Stimulated activated CD4-positive, alpha-beta T cell treated with anti-CD3 and anti-CD28 coated beads, Interleukin-4, amount 100 ng/mL, for 4 hours (primary cell): ENCODE measurements around the gene APBB2.

Source experiments
- DNase-seq, 2 experiments: peaks; one replicate each; pipeline ENCODE4 v3.0.0-alpha.2; 2020

The APBB2 gene

DNA sequence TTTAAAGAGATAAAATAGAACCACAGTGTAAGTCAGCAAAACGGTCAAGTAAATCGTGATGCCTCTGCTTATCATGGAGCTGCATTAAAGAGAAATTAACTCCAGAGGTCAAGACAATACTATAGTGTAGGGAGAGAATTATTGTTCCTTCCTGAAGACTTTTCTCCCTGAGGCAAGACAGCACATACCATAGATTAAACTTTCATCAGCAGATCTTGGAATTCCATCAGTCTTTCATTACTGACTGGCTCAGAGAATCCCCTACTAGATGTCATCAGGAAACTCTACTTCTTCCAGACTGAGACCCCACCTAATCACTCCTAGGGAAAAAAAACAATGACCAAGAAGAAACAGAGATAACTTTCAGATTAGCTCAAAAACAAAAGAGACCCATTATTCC lies 333.2 kb downstream of the APBB2 start:
- no peak for DNase-seq

DNA sequence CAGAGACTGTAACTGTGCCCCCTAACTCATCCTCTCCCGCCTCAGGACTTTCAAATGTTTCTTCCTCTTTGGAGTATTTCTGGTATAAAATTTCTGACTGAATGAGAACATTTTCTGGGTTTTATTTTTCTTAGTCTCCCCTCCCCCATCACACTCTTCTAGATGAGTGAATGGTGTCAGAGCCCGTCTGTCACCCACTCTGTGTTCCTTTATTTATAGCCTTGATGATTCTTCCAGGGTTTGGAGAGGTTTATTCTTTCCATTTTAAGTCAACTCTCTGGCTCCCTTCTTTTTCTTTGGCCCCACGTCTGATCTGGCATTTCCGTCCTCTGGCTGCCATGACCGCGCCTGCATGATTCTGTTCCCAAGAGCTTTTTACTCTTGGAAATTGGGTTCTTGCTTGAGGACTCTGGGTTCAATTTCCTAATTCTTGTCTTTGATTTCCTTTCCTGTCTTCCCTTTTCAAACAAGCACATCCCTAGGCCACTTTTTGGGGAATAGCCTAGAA lies 335.7 kb downstream of the APBB2 start:
- no peak for DNase-seq

DNA sequence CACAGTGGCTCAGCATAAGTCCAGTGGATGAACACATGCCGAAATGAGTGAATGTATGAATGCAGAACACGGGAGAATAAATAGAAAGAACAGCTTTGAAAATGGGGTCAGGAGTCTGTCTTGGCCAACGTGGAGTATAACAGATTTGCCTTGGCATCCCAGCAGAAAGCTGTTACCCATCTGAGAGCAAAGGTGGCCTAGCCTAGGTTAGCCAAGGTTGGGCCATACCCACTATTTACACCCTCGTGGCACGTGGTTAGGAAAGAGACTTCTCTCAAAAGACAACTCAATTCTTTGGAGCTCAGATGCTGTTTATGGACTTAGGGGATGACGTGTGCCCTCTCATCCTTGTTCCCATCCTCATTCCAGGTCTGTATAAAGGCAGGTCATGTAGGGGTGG lies 337.3 kb downstream of the APBB2 start:
- DNase-seq, result no peak

DNA sequence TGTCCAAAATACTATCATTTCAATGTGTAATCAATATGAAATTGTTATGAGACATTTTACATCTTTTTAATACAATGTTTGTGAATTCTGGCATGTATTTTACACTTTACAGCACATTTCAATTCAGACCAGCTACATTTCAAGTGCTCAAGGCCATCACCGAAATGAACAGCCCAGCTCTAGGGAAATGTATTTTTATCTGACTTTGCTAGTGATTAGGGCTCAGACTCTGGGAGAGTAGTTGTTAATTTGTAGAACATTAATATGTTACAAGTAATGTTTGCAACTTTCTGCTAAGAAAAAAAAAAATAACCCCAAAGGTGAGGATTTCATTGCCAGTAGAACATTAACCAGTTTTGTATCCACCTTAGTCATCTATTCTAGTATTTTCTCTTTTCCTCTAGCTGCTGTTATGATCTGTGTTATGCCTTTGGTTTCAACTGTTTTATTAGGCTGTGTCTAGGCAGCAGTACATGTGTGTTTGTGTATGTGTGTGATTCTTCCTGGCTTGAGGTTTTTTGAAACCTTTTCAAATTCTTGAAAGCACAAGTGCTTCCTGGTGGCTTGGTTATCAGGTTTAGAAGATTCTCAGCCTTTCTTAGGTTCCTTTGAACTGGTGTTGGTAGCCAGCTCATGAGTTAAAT lies 338.7 kb downstream of the APBB2 start:
- no peak for DNase-seq

DNA sequence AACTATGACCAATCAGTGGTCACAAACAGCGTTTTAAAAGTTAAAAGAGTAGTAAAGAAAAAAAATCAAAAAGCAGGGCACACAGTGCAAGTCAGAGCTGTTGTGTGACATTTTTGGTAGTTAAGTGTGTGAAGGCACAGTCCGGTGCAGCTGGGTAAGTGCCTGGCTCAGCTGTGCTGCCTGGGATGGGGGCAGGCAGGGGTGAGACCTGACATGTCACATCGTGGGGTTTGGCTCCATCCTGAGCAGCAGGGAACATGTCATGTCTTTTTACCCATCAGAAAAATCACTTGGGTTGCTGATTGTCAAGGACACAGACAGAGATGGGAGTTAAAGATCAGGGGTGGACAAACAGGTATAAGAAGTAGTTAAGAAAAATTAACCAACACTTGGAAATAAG lies 339.4 kb downstream of the APBB2 start:
- DNase-seq, result no peak

DNA sequence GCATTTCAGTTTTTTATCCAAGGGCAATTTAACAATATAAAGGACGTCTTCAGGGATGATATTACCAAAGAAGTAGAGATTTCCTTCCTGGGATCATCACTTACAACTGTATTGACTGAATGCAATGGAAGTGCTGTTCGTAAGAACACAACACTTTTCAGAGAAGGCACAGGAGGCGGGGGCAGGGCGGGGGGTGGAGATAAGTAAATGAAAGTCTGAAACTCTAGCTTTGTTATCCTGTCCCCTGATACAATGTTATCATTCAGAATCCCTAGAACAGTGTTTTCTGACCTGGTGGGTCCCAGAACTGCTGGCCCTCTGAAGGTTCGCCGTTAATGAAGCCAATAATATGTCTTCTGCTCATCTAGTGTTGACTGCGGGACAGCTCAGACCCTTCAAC lies 340.0 kb downstream of the APBB2 start:
- DNase-seq, result no peak

DNA sequence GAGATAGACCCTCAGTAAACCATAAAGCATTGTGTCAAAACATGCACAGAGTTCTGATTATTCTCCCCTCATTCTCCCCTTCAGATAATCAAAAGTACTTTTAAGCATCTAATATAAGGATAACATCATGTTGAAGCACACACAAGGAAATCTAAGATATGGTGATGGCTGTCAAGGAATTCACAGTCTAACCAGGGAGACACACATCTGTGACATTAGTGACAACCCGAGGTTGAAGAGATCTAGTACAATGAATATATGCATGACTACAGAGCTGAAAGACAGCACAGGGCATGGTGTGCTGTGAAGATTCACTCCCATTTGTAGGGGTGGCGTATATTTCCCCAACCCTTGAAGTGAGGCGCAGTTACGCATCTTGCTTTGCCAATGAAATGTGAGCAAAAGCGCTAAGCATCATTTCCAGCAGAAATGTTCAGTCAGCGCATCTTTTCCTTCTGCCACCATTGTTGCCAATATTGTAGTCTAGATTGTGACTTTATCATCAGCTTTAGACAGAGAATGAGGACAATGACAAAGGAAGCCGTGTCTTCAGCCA lies 342.6 kb downstream of the APBB2 start:
- no peak for DNase-seq

DNA sequence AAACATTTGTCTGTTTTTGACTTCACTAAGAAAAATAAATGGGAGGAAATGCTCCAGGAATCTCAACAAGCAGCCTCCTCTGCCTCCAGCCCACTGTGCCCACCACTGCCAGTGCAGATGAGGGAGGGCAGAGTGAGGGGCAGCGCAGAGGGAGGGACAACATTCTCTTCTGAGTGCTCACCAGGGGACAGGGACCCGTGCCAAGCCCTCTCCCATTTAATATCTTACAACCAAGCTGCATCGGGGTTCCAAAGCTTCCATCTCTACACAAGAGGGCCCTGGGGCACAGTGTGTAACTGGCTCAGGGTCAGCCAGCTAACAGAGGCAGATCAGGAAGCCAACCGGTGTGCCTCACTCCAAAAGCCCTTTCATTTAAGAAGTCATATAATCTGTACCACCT lies 344.2 kb downstream of the APBB2 start:
- DNase-seq, result no peak

DNA sequence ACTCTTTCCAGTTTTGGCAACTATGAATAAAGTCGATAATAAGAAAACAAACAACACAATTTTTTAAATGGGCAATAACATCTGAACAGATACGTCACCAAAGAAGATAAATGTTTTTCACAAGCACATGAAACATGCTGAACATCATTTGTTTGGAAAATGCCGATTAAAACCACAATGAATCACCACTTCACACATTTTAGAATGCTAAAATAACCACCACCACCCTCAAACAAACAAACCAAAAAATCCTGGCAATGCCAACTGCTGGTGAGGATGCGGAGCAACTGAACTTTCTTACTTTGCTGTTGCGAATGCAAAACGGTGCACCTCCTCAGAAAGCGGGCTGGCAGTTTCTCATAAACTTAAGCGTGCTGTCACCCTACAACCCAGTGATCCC lies 348.6 kb downstream of the APBB2 start:
- no peak for DNase-seq

DNA sequence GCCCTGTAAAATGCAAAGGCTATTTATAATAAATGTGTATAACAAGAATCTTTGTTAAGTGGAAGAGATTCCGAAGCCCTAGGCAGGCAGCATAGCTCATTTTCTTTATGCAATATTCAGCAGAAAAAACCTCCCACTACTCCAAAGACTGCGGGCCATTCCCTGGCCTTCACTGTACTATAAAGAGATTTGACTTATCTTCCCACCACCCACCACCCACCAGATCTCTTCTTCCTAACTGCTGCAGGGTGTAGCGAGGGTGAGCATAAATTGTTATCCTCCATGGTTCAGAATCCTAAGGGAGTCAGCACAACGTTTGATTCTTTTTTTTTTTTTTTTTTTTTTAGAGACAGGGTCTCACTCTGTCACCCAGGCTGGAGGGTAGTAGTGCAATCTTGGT lies 349.8 kb downstream of the APBB2 start:
- no peak for DNase-seq

DNA sequence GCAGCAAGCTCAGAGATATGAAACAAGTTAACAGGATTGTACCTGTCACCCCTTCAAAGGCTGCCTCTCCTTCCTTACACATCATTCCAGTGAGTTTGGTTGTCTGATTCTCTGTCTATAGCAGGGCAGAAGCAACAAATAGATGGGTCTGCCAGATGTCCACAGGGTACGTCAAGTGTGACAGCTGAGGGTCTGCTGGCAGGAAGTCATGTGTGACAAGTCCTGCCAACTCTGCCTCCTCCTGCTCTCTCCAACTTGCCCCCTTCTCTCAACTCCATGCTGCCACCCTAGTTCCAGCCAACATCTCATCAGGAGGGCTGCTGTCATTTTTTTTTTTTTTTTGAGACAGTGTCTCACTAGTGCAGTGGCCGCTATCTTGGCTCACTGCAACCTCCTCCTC lies 355.4 kb downstream of the APBB2 start:
- no peak for DNase-seq

DNA sequence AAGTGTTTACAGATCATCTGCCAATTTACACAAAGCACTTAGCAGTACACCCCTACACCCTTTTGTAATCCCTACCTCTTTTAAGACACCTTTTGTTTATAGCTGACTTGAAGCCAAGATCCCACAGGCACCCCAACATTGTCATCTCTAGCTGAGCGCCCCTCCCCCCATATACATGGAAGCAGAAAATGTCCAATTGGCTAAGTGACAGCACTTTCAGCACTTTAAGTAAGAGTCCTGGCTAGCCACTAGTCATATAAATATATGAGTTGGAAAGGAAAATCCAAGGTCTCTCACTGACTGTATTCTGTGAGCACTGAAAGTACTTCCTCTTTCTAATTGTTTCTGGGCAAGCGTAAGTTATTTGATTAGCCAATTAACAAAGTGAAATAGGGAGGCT lies 356.4 kb downstream of the APBB2 start:
- no peak for DNase-seq

DNA sequence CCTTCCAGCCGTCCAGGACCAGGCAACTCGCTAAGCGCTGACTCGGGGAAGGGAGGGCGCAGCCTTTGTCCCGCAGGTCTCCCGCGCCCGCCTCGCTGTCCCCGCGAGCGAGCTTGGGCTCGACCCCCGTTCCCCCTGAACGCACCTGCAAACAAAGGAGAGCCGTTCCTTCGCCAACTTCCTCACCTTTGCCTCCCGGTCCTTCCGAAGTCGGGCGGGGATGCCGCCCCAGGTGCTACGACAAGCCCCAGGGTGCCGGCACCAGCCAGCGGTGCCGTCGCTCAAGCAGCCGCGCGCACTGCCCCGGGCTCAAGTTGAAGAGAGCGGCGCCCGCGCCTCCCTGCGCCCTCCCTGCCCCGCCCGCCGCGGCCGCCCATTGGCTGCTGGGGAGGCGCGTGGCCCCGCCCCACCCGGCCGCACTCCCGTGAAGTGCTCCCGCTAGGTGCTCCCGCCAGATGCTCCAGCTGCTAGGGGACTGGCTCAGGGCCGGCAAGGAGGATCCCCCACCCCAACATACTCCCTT lies 357.4 kb downstream of the APBB2 start:
- peak; percentile 49 to 67 for DNase-seq

DNA sequence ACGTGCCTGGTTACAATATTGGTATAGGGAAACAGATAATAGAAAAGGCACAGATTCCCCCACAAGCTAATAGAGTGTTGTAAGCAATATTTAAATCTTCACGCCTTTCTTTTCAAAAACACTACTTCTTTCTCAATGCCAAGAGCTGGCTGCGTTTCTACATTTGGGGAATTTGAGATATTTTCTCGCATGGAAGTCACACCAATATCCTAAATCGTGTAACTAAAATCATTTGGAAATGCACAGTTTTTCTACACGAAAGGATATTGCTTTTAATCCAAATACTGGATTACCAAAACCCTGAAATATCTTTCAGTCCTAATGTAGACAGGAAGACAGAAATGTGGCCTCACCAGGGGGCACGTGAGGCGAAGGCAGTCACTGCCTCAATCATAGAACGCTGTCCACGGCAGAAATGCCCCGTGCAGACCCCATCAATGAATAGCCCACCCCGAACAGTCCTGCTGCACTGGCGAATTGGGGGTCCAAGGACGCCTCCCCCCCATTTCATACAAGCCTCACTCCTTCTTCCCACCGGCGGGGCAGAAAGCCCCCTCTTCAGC lies 358.0 kb downstream of the APBB2 start:
- DNase-seq, result no peak

DNA sequence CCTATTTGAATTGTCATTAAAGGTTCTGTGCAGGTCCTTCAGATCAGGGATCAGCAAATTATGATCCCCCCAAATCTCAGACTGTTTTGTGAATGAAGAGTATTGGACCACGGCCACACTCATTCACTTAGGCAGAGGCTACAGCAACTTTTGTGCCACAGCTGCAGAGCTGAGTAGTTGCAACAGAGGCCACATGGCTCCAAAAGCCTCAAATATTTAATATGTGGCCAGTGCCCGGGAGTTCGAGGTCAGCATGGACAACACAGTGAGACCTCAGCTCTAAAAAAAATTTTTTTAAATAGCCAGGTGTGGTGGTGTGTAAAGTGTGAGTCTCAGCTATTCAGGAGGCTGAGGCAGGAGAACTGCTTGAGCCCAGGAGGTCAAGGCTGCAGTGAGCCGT lies 363.8 kb downstream of the APBB2 start:
- no peak for DNase-seq

DNA sequence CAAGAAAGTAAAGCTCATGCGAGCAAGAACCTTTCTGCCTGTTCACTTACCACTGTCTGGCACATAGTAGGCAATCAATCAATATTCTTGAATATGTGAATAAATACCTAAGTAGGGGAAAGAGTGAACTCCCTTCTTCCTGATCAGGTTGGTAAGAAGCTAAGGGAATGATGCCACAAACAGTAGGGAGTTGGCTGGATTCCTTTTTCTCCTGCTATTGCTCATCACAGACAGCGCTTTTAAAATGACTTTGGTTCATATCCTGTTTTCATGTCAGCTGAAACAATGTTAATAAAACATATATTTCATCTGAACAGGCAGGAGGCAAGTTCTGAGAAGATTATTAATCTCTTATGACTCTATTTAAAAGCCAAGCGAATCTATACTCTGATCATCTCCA lies 365.4 kb downstream of the APBB2 start:
- DNase-seq, result no peak

DNA sequence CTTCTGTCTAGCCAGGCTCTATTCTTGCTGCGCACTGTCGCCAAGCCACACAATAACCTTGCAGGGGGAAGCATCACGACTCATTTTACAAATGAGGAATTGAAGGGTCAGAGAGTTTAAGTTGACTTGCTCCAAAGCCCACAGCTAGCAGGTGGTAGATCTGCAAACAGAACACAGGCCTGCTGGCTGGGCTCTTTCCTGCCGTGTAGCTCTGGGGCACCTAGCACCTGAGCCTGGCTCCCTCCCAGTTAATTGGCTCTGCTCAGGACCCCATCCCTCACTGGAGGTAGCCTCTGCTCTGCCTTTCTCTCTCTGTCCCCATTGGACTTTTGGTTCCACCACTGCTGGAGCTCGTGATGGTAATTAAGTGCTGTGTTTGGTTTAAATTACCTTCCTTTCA lies 366.1 kb downstream of the APBB2 start:
- no peak for DNase-seq

DNA sequence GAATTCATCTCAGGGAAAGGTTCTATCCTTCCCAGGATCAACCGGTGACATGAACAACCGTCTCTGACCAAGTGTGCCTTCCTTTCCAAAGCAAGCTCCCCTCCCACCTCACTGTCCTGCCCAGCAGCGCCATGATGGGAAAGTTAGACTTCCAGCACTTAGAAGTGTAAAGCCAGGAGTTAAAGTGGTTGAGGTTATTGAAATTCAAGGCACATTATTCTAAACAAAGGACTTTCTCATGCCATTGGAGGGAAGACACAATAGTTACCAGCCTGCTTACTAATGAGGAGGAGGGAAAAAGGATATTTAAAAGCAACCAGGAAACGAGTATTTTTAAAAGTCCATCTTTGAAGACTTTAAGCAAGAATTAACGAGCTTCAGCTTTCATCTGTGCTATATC lies 367.8 kb downstream of the APBB2 start:
- DNase-seq, result no peak

DNA sequence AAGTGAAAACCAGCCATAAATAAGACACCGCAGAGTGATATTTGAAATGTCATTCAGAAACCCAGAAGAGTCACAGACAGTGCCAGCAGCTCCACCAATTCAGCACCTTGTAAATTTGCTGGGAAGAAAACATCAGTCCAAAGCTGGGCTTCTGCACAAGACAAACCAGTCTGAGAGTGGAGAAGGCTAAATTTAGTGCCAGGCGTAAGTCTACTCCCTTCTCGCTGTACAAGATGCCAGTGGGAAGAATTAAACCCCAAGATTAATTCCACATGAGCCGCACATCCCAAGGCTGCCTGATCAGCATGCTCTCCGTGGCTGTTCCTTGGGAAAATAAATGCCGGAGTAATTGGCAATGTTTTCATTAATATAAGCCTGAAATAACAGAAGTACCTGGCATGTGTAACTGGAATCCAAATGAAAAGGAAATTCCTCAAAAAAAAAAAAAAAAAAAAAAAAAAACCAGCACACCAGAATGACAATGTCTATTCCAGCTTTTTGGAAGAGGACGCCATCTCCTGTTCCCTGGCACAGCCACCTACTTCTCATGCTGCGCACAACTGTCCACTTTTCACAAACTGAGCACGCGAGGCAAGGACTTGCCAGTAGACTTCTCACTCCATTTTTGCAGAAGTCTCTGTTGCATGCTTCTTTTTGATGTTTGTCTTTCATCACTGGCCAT lies 369.0 kb downstream of the APBB2 start:
- no peak for DNase-seq

DNA sequence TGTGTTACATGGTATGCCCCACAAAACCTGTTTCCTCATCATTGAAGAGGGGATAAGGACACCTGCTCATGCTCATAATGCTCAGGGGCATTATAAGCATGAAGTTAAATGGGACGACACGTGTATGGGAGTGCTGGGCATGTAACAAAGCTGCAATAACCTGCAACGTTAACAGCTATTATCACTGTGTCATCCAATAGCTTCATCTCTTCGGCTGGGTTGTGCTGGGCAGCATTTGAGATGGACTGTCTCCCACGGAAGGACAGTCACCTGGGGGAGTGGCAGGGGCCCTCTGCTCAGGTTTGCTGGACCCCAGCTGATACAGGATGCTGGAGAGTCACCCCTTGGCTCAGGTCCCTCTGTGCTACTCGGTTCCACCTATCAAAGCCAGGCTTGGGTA lies 370.1 kb downstream of the APBB2 start:
- DNase-seq, result no peak

DNA sequence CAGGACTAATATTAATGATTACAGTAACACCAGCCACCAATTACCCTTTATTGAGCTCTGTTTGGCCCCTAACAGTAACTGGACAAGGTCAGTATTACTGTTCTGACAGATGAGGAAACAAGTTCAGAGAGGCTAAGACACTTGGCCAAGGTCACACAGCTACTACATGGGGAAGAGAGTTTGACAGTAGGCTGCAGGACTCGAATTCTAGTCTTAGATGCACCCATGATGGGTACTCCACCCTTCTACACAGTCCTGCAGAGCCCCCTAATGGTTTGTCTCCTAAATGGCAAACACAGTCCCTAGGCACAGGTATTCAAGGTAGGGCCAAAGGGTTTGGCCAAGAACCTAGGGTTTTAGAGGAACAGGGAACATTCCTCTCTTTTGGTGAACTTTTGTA lies 370.6 kb downstream of the APBB2 start:
- DNase-seq, result no peak

DNA sequence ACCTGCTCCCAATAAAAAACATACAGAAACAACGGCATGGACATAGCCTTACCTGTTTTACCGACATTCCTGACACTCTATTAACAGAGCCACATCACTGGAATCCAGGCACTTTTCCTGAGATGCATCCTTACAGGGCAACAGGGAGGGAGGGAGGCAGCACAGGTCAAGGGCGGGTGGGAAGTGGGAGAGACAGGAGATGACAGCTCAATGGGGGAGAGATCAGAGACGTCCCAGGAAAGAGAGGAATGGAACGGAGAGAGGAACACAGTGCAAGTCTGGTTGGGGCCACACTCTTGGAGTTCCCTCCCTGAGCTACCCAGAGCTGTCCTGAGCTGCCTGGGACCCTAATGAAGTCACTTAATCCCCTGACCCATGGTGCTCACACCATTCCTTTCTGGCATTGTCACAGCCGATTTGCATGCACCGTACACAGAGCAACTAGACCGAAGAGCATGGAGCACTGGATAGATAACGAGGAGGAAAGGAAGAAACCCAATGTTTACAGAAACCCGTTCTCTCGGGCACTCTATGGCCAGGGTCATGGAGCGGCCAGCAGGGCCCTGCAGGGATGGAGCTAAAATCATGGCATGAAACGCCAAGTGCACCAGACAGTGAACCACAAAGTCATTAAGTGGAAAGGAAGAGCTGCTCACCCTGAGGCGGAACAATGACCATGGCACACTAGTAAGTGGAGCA lies 371.5 kb downstream of the APBB2 start:
- DNase-seq, result no peak

DNA sequence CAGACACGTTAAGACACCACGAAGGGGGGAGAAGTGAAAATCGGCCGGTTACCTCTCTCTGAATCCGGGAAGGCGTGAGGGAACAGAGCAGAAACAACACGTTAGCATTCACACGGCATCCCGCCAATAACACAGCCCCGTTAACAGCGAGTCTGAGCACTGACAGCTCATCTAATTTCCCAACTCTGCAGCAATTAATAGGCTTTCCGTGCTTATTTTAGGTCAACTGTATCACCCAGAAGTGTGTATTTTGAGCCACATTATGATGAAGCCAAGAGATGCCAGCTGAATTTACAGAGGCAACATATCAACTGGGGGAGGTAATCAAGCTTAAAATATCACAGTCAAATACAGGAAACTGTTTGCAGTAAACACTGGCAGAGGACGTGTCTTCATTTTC lies 372.0 kb downstream of the APBB2 start:
- DNase-seq, result no peak
